KOPT-K1 (cell line): ENCODE measurements around the gene CISTR.

ENCODE experiments used
- H3K27ac ChIP-seq: fragments of 200-600 bp; sonication (generic); 2 replicates; pipeline ENCODE4 v1.5.1; 2016; ENCODE audit warnings: antibody characterized with exemption, mild to moderate bottlenecking, low read depth, low read length; ENCODE audit not compliant: poor library complexity, severe bottlenecking
- H3K36me3 ChIP-seq: fragments of 200-600 bp; sonication (generic); 2 replicates; pipeline ENCODE4 v1.5.1; 2017; ENCODE audit warnings: antibody characterized with exemption, mild to moderate bottlenecking, low read length, moderate library complexity; ENCODE audit not compliant: insufficient read depth
- H3K9me3 ChIP-seq: fragments of 200-600 bp; sonication (generic); 2 replicates; pipeline ENCODE4 v1.5.1; 2017; ENCODE audit warnings: antibody characterized with exemption, low read length, mild to moderate bottlenecking; ENCODE audit not compliant: insufficient read depth, poor library complexity, severe bottlenecking

CISTR gene

DNA sequence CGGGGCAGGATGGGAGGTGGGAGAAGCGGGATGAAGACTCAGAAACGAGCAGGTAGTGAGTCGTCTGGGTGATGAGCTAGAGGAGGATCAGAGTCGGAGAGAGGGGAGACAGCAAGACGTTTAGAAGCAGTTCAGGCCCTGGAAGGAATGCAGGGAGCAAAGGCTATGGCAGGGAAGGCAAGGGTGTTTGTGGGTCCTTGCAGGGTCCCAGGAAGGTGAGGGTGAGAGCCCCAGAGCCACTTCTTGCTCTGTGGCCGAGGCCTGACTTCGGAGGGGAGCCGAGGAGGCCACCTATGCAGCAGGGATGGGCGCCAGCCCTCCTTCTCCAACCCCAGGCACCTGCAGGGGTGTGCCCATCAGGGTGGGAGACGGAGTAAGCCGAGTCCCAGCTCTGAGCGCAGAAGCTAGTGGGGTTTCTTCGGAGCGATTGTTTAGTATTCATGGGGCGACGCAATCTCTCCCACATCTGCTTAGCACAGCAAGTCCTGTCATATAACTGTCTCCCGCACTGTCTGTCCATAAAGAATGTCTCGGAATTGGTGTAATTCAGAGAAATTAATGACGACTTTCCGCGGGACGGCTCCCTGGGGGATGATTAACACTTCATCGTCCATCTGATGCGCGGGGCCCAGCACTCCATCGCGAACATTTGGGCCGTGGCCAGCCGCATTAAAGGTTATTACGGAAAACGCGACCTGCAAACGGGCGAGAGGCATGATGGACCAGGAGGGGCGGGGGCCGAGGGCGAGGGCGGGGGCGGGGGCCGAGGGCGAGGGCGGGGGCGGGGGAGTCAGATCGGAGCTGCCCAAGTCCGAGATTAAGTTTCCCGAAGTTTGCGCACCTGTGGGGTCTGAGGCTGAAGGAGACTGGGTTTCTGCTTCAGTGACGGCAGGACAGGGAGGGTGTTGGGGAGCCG is 12.3 kb downstream of the CISTR start:
- no peaks in the 10 kb centered on the region for H3K9me3 ChIP-seq
- no peaks in the 10 kb centered on the region for H3K36me3 ChIP-seq
- H3K27ac ChIP-seq: no peak overlapping the region

DNA sequence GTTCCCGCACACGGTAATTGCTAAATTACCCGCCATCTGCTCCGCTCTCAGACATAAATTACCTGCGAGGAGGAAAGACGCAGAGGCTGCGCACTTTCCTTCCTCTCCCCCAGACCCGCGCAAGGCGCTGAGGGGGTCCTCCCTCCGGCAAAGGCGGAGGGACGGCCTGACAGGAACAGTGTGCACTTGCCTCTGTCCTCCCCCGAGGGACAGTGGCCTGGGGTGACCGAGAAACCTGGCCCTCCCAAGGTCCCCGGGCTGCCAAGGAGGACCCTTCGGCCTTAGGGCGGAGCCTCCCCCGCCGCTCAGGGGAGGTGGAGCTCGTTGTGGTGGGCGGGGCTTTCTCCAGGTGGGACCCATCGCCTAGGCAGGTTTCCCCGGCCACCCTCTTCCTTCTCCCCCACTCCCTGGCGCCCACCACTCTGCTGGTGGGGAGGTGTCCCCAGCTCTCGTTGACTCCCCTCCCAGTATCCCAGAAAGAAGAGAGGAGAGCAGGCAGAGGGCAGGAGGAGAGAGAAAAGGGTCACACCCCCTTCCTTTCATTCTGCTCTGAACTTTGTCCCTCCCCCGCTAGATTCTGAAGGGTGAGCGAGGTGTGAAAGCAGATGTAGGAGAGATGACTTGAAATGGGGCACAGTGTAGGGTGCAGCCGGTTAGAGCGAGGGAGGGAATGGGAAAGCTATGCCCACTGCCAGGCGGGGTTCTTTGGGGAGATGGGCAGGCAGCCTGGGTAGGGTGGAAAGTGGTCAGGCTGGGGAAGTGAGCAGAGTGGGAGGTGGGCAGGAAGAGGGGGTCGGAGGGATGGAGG is 13.2 kb downstream of the CISTR start:
- Histone ChIP-seq H3K36me3 (no peaks in the 10 kb centered on the region), H3K27ac (no peak overlapping the region), H3K9me3 (no peaks in the 10 kb centered on the region)

DNA sequence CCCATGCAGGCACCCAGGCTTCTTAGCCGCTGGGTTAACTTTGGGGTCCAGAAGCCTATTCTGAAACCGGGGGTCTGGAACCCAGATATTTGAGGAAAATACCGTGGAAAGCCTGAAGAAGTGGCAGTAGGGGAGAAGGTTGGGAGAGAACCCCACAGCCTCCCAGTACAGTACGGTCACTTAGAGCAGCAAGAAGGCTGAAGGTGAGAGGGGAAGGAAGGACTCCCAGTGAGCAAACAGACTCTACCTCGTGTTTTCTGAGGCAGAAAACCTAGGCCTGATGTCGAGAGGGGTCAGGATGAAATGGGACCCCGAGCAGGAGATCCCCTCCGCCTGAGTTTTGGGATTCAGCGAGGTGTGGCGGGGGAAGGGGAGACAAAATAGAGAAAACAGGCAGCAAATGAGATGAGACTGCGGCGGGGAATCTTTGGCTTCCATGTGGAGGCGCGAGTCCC is 13.8 kb downstream of the CISTR start:
- H3K36me3 ChIP-seq: no peaks in the 10 kb centered on the region
- H3K27ac ChIP-seq: no peak overlapping the region
- H3K9me3 ChIP-seq: no peaks in the 10 kb centered on the region

DNA sequence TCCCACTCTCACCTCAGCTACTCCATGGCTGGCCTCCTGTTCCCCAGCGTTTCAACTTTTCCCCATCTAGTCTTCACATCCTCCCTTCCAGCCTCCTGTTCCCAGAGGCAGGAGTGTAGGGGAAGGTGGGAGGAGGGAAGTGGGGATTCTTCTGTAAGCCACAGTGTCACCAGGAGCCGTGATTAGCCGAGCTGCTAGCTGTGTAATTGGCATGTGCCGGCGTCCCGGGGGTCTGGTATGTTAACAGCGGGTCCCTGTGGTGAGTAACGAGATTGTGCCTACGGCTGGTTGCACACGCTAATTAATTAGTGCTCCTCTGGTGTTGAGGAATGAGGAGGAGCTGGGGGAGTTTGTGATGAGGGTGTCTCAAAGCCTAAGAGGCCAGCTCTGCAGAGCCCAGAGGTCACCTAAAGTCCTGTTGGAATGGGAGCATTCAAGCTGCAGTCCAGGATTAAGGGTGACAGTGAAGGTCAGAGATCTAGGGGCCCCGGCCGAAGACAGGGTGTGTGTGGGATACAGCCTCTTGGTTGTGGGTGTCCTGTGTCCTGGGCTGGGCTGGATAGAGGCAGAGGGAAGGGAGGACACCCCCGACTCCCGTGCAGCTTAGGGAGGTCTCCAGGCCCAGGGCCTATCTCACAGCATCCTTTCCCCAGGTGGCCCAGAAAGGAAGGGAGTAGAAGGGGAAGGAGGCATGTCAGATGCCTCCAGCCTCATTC is 14.5 kb downstream of the CISTR start:
- Histone ChIP-seq H3K36me3 (no peaks in the 10 kb centered on the region), H3K27ac (no peak overlapping the region), H3K9me3 (no peaks in the 10 kb centered on the region)

DNA sequence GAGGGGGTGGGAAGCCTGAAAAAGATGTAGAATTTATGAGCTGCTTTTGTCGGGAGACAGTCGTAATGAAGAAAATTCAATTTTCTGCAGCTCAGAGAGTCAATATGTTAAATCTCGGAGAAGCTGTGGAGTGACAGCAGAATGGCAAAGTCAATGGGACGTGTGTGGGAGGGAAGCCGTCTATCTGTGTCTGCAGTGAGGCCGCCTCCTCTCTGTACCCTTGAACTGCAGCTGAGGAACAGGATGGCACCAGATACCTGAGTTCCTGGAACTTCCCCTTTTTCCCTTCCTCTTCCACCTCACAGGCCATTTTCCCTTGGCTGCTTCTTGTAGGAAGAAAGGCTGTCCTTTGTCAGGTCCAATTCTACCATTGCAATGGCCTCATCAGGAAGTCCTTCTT is 15.2 kb downstream of the CISTR start:
- Histone ChIP-seq H3K27ac (no peak overlapping the region), H3K9me3 (no peaks in the 10 kb centered on the region), H3K36me3 (no peaks in the 10 kb centered on the region)

DNA sequence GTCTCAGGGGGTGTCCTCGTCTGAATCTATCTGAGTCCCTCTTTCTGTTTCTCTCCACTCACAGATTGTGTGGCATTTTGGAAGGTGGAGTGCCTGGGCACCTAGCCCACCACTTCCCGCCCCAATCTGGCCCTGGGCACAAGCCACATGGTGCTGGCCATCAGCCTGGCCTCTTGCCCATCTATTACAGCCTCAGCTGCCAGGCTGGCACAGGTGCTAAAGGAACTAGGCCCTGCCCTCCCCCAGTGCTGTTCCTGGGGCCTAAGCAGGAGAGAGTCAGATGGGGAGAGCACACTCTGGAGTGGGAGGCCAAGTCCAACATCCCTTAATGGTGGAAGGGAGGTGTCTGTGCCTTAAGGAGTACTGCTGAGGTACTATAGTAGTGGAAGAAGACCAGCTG is 16.2 kb downstream of the CISTR start:
- no peaks in the 10 kb centered on the region for H3K9me3 ChIP-seq
- H3K27ac ChIP-seq: no peak overlapping the region
- no peaks in the 10 kb centered on the region for H3K36me3 ChIP-seq

DNA sequence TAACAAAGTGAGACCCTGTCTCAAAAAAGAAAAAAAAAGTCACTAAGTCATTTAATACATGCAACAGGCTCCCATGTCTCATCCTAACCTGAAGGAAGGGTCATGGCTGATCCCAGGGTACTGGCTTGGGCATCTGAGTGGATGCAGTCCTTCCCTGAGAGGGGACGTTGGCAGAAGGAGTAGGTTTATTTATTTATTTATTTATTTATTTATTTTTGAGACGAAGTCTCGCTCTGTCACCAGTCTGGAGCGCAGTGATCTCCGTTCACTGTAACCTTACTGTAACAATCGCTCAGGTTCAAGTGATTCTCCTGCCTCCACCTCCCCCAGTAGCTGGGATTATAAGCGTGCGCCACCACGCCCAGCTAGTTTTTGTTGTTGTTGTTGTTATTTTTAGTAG is 17.4 kb downstream of the CISTR start:
- Histone ChIP-seq H3K27ac (no peak overlapping the region), H3K9me3 (no peaks in the 10 kb centered on the region), H3K36me3 (no peaks in the 10 kb centered on the region)

DNA sequence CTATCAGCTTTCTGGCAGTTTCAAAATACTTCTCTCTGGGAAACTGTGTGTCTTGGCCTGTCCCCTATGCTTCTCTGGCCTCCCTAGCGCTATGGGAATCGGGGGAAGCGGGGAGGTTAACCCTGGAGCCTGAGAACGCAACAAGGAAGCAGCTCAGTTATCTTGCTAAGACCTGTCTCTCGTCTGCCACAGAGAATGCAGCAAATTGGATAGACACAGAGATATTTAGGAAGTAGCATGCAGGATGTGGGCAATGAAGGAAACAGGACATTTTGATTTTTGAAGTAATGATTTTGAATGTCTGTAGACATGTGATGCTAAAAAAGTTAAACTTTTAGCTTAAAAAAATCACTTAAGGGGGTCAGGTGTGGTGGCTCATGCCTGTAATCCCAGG is 18.0 kb downstream of the CISTR start:
- Histone ChIP-seq H3K27ac (no peak overlapping the region), H3K9me3 (no peaks in the 10 kb centered on the region), H3K36me3 (no peaks in the 10 kb centered on the region)

DNA sequence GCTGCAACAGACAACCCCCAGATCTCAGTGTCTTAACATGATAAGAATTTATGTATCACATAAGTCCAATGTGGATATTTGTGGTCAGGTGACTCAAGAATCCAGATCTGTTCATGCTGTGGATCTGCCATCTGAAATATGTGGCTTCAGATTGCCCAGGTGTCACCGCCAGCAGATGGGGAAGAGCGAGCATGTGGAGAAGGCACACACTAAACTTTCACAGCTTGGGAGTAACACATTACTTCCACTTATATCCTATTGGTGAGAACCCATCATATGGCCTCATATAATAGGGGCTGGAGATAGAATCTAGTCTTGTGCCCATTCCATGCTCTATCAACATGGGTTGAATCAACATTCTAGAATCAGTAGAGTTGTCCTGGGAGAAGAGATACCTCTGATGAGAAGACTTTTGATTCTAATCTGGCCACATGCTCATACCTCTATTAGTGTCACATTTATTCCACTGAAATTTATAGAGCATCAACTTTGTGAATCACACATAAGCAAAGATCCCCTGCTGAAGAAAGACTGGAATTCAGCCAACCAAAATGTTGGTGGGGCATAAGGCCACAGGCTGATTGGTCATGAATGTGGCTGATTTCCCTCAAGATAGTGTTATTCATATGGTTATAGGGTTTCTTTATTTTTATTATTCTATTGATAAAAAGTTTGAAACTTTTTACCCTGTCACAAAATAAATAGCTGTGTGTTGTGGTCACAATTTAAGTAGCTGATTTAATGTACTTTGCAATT is 18.6 kb downstream of the CISTR start:
- Histone ChIP-seq H3K36me3 (no peaks in the 10 kb centered on the region), H3K9me3 (no peaks in the 10 kb centered on the region), H3K27ac (no peak overlapping the region)

DNA sequence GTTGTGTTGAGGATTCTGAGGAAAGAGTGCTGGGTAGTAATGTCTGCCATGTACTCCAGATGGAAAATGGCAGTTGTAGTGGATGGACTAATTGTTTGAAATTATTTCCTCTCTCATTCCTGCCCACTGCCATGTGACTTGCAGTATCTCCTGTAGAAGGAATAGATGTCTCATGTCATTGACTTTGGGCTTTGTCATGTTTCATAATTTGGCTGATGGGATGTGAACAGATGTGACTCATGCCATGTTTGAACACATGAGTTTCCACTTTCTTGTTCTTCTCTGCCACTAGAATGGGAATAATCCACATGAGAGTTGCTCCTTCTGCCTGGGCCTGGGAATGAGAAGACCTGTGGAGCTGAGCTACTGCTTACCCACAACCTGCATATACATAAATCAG is 22.1 kb downstream of the CISTR start:
- Histone ChIP-seq H3K9me3 (no peaks in the 10 kb centered on the region), H3K27ac (no peak overlapping the region), H3K36me3 (no peaks in the 10 kb centered on the region)

DNA sequence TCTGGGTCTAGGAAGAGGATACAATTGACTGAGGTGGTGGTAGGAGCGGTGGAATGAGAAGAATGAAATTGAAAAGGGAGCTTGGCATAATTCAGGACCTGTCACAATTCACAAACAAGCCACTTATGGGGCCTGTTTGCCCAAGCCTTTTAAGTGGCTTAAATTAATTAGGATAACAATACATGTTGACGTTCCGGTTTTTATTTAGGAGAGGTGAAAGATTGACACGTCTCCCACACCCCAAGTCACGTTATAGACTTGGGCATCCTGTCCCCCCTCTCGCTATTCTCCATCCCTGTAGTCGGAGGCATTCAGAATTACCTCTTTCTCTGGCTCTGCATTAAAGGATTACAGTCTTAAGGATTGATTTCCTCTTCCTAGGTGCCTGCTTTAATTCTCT is 23.6 kb downstream of the CISTR start:
- Histone ChIP-seq H3K36me3 (no peaks in the 10 kb centered on the region), H3K9me3 (no peaks in the 10 kb centered on the region), H3K27ac (peak overlapping the region; percentile 49)

DNA sequence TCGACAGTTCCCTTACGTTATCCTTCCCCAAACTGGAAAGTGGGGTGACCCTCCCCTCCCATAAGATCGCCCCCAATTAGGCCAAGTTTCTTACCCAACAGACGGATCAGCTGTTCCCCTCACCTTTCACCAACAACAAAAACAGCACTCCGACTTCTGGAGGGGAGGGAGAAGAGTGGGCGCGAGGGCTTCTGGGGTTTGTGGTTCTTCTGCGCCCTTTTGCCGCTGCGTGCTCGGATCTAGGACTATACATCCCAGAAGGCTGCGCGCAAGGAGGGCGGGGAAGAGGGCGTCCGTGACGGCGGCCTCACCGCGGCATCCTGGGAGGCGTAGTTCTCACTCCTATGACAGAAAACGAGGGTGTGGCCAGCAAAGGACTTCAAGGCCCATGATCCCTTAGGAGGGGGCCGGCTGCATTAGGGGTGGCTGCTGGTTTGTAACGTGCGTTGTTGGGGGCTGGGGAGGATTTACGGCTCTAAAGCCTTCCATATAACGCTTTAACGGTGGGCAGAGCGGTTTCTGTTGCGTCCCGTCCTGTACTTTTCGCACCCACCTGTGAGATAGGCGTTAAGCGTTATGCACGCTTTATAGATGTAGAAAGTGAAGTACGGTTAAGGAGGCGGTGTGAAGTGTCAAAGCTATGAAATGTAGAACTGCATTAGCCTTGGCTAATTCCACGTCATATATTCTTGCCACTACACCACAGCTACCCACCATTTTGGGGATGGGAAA is 24.3 kb downstream of the CISTR start, which contains the start of gene CALCOCO1:
TSS of gene CALCOCO1 (minus strand) at position 143 of the 732 bp plus-strand sequence. CDS start 2,210 bp downstream, outside the sequence.
- Histone ChIP-seq H3K9me3 (no peaks in the 10 kb centered on the region), H3K27ac (peak within 1 kb of the TSS; percentile 49), H3K36me3 (no peaks in the 10 kb centered on the region)

DNA sequence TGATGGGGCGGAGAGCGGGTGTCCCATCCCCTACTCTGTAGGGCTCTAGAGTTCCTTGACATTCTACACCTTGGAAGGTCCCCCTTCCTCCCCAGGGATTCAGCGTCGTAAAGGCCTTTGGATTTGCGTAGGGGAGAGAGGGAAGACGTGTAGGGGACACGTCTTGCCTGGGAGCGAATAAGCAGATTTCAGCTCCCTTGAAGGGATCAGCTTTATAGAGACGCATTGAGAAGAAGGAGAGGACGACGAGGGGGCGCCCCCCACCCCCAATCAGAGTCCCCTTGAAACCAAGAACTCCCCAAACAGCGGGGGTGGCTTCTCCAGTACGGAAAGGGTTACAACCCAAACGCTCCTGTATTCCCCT is 24.9 kb downstream of the CISTR start:
- Histone ChIP-seq H3K27ac (peak overlapping the region; percentile 4), H3K36me3 (no peaks in the 10 kb centered on the region), H3K9me3 (no peaks in the 10 kb centered on the region)

DNA sequence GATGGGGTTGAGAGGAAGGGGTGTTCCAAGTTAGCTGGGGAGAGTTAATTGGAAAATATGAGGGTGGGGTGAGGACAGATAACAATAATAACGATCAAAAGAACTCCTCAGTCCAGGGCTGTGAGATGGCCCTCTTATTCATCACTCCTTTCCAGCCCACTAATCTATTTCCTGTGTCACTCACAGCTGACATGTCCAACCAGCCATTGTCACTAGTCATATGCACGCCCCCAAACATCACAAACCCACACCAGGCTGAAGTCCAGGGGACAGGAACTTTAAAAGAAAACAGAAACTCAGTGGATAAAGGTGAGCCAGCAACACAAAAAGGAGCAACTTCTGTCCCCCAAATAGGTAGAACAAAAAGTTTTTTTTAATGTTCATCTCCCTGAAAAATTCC is 25.4 kb downstream of the CISTR start:
- Histone ChIP-seq H3K9me3 (no peaks in the 10 kb centered on the region), H3K27ac (no peak overlapping the region), H3K36me3 (no peaks in the 10 kb centered on the region)
